ENCODE data around the gene VPS37C. TPM values are rescaled to one million over a fixed set of nuclear protein-coding genes. Genes with fewer than 3 reads are reported as not detected.
A peak's percentile ranks its signal among the peaks of the same experiment; 100 is the strongest.

VPS37C gene
- total RNA-seq, 1 donor from 2014 or later, result 9.9 TPM

GRCh38 chr11:61174949-61175348, 13.7 kb upstream of the VPS37C start:
- Histone ChIP-seq H3K36me3 (no peaks in the 10 kb centered on the region), H3K4me2 (no peak overlapping the region), H3K79me2 (ENCODE audit: low read depth) (no peaks in the 10 kb centered on the region), H3K4me1 (no peaks in the 10 kb centered on the region), H3K4me3 (no peak overlapping the region), H3F3A (ENCODE audit: low read depth) (no peaks in the 10 kb centered on the region), H4K20me1 (ENCODE audit: low read depth) (no peaks in the 10 kb centered on the region), H2AFZ (replicated peaks) (no peak overlapping the region), H3K27ac (no peak overlapping the region), H3K9ac (no peak overlapping the region), H3K9me3 (ENCODE audit: low read depth) (no peaks in the 10 kb centered on the region), H3K27me3 (no peaks in the 10 kb centered on the region)
- H3K27ac Mint-ChIP-seq, result no peak overlapping the region
- H3K9me3 Mint-ChIP-seq, result peaks cover 3% of the 10 kb centered on the region
- H3K4me3 Mint-ChIP-seq, result no peak overlapping the region
- H3K27me3 Mint-ChIP-seq (ENCODE audit: insufficient read depth, low read depth), result peaks cover 2% of the 10 kb centered on the region
- H3K36me3 Mint-ChIP-seq, result no peaks in the 10 kb centered on the region
- peaks cover 3% of the 10 kb centered on the region for H3K4me1 Mint-ChIP-seq
- DNase-seq (ENCODE audit: low spot score), result no peak
- no peak for TF ChIP-seq EZH2 (IDR thresholded peaks at IDR 0.05)
- TF ChIP-seq CTCF (IDR thresholded peaks at IDR 0.05), result no peak
- no peak for TF ChIP-seq EZH2phosphoT487 (IDR thresholded peaks at IDR 0.05)

GRCh38 chr11:61174273-61174672, 13.0 kb upstream of the VPS37C start:
- peaks cover 3% of the 10 kb centered on the region for H3K9me3 Mint-ChIP-seq
- Histone ChIP-seq H4K20me1 (ENCODE audit: low read depth) (no peaks in the 10 kb centered on the region), H3K4me3 (no peak overlapping the region), H2AFZ (replicated peaks) (no peak overlapping the region), H3K79me2 (ENCODE audit: low read depth) (no peaks in the 10 kb centered on the region), H3K27me3 (no peaks in the 10 kb centered on the region), H3K9ac (no peak overlapping the region), H3K36me3 (no peaks in the 10 kb centered on the region), H3K27ac (no peak overlapping the region), H3K4me1 (no peaks in the 10 kb centered on the region), H3K9me3 (ENCODE audit: low read depth) (no peaks in the 10 kb centered on the region), H3F3A (ENCODE audit: low read depth) (no peaks in the 10 kb centered on the region), H3K4me2 (no peak overlapping the region)
- H3K36me3 Mint-ChIP-seq, result no peaks in the 10 kb centered on the region
- DNase-seq (ENCODE audit: low spot score), result no peak
- peaks cover 2% of the 10 kb centered on the region for H3K27me3 Mint-ChIP-seq (ENCODE audit: insufficient read depth, low read depth)
- no peak overlapping the region for H3K27ac Mint-ChIP-seq
- H3K4me3 Mint-ChIP-seq, result peak overlapping the region; percentile 67
- H3K4me1 Mint-ChIP-seq, result peaks cover 3% of the 10 kb centered on the region
- no peak for TF ChIP-seq CTCF (IDR thresholded peaks at IDR 0.05)
- no peak for TF ChIP-seq EZH2phosphoT487 (IDR thresholded peaks at IDR 0.05)
- TF ChIP-seq EZH2 (IDR thresholded peaks at IDR 0.05), result no peak

GRCh38 chr11:61173456-61173855, 12.2 kb upstream of the VPS37C start:
- Mint-ChIP-seq H3K27ac (no peak overlapping the region), H3K4me1 (peaks cover 3% of the 10 kb centered on the region), H3K4me3 (no peak overlapping the region), H3K9me3 (peaks cover 6% of the 10 kb centered on the region), H3K27me3 (ENCODE audit: insufficient read depth, low read depth) (peaks cover 6% of the 10 kb centered on the region), H3K36me3 (no peaks in the 10 kb centered on the region)
- H3K27ac ChIP-seq, result no peak overlapping the region
- no peaks in the 10 kb centered on the region for H3K79me2 ChIP-seq (ENCODE audit: low read depth)
- TF ChIP-seq EZH2phosphoT487 (IDR thresholded peaks at IDR 0.05) (no peak), CTCF (IDR thresholded peaks at IDR 0.05) (no peak), EZH2 (IDR thresholded peaks at IDR 0.05) (no peak)
- H3K9ac ChIP-seq, result no peak overlapping the region
- H3K4me3 ChIP-seq, result no peak overlapping the region
- H2AFZ ChIP-seq (replicated peaks), result no peak overlapping the region
- H3K4me1 ChIP-seq, result no peaks in the 10 kb centered on the region
- H3K27me3 ChIP-seq, result no peaks in the 10 kb centered on the region
- no peaks in the 10 kb centered on the region for H3F3A ChIP-seq (ENCODE audit: low read depth)
- H3K4me2 ChIP-seq, result no peak overlapping the region
- no peaks in the 10 kb centered on the region for H3K9me3 ChIP-seq (ENCODE audit: low read depth)
- no peaks in the 10 kb centered on the region for H3K36me3 ChIP-seq
- DNase-seq (ENCODE audit: low spot score), result no peak
- no peaks in the 10 kb centered on the region for H4K20me1 ChIP-seq (ENCODE audit: low read depth)
